Measurements from ENCODE around the gene FHIT.

FHIT gene

DNA sequence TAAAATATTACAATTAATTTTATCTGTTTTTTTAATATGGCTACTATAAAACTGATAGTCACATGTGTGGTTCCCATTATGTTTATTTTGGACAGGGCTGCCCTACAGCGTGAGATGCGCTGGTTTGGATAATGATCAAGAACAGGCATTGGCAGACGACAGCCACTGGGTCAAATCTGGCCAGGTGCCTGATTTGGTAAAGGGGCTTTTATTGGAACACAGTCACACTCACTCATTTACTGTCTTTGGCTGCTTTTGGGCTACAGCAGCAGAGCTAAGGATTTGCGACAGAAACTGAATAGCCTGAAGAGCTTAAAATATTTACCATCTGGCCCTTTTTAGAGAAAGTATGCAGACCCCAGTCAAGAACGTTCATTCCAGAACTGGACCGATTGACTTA, 1477.3 kb downstream of the FHIT start:
- no peak for DNase-seq

DNA sequence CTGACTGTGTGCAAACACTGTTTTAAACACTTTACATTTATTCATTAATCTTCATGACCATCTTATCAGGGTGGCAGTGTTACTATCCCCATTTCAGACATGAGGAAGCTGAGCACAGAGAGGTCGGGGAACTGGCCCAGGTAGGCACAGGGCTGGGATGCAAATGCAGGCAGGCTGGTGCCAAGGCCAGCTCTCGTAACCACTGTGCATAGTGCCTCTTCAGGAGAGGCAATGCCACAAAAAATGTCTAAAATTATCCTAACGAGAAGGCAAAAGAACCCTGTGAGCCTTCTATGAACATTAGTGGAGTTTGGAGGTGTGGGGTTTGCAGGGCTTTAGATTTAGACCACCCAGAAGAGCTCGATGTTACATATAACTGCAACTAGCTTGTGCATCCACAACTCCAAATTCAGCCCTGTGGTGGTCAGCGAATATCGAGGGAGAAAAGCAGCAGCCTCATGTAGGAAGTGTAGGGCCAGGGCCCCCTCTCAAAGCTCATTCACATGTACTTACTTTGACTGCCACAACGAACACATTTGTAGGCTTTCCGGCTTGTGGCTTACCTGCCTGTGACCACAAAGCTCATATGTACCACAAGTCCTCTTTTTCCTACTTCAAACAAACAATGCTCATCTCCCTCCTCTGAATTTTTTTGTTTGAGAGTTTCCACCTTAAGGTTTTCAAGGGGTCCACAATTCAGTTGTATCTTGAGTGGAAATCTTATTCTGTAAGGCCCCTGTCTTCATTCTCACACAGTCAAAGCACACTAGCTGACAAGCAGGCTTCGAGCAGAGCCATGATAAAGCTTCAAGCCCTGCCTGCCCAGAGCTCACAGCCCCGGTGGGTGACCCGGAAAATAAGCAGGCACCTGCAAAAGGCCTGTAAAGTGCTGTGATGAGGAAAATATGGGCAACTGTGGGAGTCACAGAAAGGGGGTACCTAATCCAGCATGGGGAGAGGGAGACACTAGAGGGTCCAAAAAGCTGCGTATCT, 1478.5 kb downstream of the FHIT start:
- DNase-seq: no peak

DNA sequence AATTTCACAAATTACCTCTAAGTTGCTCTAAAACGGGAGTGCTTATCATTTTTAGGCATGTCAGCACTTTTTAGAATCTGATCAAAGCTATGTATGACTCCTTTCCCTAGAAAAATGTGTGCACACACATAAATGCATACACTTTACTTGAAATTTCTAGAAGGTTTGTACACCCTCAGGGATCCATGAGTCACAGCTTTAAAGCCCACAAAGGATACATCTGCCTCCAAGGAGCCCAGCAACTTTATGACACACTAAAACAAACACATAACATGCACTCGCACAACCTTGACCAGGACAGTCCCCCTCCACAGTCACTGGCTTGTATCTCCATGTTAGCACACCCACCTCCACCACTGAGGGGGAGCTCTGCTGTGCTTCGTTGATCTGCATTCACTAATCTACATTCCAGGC, 1479.5 kb downstream of the FHIT start:
- DNase-seq: no peak

DNA sequence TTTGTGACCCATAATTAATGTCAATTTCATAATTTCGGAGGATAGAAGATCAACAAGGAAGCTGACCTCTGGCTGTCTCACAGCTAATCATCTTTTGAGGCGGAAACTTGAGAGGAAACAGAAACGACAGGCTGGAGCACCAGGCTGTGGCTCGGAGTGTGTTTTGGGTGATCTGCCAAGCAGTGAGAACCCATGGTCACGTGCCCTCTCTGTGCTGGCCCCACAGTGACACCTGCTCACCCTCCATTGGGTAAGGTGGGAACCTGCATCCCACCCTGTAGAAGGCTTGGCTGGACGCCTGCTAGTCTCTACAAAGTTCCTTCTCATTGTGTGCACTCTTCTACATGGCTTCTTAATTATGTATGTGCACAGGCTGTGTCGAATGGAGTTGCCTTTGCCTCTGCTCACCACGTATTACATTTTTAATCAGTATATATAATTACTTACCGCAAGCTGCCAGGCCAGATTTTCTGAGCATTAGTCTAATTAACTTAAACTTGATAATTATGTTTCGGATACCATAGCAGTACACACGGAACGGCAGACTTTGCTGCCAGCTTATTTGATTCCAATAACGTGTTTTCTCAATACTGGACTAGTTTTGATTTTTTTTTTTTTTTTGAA, 1482.0 kb downstream of the FHIT start:
- no peak for DNase-seq

DNA sequence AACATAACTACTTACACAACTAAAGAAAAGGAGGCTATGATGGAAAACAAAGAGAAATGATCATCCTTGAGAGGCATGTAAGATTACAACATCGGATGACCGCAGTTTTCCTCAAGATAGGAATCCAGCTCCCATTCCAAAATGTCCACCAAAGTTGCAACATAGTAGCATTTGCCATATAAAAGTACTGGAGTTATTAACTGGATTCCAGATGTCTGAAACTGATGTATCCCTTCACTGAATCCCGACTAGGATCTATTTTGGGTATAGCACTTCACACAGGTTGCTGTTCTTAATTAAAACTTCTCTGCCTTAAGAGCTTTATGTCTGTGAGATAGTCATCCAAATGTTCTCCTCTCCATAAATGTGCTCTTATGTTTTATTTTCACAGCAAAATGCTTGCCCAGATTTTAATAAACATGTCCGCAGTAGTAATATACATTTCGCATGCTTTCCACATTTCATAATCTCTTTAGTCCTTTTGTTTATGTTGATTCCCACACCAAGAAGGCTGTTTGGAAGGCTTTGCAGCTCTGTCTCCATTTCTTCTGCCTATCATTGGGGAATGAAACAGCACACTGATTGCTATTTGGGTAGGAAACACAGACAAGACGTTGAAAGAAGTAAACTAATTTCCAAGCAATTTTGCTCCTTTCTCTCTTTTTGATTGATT, 1484.9 kb downstream of the FHIT start:
- no peak for DNase-seq

DNA sequence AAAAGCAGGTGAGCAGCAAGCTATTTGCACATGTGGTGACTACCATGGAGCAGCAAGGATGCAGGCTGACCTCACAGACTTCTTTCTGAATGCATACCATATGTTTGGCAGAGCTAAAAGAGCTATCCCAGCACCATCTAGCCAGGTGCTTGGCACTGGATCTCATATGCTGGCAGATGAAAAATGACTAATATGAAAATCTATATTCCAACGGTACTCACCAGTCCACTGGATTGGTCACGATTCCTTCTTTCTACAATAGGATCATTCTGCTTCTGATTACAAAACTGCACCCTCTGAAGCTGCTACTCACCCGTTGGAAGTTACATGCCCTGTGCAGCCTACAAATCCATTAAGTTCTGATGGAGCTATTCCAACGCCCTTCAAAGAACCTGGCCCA, 1487.1 kb downstream of the FHIT start:
- DNase-seq: no peak

DNA sequence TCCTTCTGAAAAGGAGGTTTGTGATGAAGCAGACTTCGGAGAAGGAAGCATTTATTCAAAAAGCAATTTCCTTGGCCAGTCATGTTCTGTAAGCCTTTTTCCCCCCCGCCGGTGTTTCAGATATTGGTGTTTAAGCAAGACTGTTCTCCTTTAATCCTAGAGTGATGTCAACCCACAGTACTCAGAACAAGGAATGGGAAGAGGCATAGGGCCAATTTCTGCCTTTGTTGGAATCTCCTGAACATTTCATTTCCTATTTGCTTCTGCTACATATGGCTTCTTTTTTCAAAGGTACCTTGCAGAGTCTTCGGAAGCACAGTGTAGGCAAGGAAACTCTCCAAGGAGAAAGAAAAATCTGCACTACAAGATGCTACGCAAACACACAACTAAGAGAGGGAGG, 1488.3 kb downstream of the FHIT start:
- DNase-seq: no peak

DNA sequence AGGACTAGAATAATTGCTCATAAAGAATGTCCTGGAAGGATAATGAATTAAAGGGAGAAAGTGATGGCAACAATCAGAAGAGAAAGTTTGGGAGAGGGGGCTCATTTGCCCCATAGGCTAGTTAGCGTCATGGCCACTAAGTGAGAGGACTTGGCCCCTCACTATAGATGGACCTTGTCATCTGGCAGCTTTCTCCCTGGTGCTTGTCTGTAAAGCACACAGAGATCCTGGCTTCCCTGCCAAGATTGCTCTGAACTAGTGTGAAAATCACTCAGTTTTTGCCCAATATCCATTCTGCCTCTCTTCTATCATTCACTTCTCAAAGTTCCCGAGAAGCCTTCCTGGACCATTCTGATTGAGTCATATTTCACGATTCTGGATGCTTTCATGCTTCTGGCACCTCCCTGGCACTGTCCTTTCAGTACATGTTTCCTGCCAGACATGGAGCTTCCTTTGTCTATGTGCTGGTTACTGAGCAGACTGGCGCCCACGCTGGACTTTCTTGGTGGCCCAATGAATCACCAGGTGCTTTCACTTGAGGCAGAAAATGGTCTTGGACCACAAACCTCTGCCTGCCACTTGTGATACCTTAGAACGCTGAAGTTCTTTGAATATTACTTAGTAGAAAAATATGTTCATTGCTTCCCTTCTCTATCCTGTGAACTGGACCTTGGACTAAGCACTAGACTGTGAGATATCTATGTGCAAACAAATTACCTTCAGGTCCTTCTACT, 1491.8 kb downstream of the FHIT start:
- no peak for DNase-seq

DNA sequence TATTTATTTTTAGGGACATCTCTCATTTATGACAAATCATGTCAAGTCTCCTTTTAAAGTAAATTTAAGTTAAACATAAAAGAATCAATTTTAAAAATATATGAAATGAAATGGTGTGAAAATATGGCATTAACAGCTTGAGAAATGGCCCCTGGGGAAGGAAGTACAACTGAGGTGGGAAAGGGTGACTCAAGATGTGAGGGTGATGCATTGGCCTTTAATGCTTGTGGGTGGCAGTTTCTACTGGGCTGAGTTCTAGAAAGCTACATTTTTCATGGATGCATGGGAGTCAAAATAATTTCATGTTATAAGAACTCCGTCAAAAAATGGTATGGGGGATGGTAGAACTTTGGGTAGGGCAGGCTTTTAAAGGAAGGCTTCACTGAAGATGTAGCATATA, 1492.6 kb downstream of the FHIT start:
- no peak for DNase-seq

DNA sequence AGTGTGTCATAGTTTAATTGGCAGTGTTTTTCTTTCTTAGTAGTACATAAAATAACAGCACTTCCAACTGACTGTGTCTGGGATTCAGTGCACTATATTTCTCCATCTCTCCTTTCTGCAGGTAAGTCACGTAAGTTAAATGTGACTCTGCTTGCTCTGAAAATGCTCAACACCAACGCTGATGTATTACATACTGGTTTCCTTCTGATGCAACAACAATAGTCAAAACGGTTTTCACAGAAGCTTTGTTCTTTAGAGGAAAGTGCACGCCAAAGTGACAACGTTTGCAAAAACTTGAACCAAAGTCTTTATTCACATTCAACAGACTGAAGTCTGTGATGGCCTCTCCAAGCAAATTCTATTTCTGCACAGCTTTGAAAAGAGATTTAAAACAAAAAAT, 1494.3 kb downstream of the FHIT start:
- no peak for DNase-seq

DNA sequence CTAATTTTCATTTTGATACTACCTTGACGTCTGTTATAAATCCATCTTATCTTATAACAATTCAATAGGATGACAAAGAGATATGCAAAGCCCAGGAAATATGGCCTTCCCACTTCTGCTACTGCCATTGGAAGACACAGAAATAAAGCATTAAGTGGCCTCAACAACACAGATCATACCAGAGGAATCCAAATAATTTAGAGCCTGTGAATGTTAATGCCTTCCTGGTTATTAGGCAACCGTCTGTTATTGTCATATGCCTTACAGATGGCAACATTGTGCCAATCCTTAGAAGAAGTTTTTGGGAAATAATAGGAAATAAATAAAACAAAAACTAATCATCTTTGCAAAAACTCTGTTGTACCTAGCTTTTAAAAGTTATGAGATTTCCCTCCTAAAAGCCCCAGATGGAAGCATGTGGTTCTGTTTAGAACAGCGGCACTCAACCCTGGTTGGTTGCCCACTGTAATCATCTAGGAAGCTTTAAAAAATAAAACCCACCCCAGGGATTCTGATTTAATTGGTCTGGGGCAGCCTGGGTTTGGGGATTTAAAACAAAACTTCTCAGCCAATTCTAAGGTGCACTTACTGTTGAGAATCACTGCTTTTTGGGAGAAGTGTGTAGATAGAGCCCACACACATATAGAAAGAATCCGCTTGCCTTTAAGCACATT, 1496.7 kb downstream of the FHIT start:
- no peak for DNase-seq

DNA sequence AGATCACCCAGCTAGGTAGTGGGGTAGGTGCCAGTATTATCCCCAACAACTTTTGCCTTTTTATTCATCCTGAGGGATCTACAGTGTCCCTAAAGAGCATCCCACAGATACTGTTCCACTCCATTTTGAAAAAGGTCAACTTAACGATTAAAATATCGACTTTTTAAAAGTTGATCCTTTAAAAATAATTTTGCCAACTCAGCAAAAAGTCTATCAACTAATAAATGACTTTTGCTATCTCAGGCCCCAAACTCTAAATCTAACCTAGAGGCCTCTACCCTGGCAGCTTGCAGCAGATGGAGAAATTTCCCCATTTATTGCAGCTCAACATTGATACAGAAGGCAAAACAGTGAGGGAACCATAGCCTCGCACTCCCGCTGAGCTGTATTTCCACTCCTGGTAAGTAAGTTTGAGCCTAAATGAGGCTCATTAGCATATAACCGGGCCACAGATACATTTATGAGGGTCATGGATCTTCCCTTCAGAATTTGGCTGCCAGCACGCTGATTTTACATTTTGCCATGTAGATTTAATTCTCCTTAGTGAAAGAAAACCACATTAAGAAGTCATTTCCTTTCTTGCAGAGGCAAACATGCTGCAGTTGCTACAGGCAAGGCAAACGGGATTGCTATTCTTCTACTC, 1497.3 kb downstream of the FHIT start:
- no peak for DNase-seq

DNA sequence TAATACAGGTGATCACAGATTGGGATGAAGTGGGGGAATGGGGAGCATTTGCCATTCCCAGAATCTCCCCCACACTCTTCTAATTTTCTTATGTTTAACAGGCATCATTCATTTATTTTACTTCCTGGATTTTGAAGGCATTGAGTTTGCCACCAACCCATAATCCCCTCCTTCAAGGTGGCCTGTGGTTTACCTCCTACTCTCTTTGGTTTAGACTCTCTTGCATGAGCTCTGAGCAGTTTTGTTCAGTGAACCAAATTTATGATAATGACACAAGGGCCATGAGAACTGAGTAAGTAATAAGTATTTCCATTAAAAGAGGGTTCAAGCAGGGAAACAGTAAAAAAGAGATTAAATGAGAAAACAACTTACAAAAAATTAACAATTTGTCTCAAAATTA, 1498.3 kb downstream of the FHIT start:
- no peak for DNase-seq

DNA sequence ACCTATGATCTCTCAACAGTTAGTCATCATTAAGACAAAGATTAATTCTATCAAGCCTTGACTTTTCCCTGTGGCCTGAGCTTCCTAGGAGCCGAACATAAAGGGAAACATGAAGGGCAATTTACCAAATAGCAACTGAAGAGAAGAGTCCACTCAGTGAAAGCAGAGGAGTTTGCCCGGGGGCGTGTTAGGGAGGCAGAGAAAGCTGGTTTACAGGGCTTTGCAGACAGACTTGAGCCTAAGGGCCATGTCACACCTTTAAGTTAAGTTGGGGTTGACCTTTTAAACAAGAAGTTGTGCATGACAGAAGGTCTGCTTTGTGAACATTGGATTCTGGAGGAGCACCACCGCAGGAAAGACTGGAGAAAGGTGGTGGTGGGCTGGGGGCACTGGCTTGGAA, 1499.6 kb downstream of the FHIT start:
- DNase-seq: no peak

DNA sequence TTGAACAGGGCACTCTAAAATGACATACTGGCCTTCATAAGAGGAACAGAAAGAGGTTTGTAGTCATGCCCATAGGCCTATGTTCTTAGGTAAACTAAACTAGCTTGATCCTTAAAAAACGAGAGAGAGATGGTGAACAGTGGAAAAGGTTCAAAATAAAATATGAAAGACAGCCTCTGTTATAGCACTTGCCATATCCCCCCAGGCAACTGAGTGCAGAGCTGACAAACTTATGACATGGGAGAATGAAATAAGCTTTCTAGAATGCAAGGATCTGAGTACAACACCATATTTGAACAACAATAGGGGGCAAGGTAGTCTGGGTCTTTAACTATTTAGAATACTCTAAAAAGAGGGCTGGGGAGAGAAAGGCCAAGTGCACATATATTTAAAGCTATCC, 1500.9 kb downstream of the FHIT start:
- DNase-seq: no peak

DNA sequence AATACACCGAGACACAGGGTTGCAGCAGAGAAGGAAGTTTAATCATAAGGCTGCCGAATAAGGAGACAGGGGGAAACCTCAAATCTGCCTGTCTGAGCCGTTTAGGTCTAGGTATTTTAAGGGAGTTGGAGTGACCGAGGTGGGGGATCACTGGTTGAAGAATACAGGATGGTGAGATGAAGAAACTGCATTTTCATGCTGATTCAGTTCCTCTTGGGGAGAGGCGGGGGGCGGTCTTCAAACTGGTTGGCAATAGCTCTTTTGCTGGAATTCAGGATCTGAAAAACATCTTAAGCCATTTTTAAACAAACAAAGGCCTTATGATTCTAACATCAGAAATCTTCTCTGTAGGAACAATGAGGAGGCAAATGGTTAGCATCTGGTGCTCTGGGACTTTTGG, 1502.0 kb downstream of the FHIT start:
- DNase-seq: no peak

DNA sequence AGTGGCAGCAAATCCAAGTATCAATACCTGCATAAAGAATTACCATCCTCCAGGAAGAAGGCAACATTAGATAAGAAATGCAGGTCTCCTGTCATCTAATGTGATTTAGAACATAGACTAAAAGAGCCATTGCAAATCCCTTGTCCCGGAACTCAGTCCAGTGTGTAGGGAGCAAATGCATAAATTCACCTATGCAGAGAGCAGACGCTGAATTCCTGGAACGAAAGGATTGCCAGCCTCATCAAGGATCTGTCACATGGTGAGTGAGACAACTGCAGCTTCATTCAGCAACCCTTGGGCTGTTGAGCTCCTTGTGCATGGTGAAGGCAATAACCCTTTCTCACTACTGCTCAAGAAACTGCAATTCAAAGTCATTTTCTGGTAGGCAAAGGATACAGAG, 1504.7 kb downstream of the FHIT start:
- no peak for DNase-seq

DNA sequence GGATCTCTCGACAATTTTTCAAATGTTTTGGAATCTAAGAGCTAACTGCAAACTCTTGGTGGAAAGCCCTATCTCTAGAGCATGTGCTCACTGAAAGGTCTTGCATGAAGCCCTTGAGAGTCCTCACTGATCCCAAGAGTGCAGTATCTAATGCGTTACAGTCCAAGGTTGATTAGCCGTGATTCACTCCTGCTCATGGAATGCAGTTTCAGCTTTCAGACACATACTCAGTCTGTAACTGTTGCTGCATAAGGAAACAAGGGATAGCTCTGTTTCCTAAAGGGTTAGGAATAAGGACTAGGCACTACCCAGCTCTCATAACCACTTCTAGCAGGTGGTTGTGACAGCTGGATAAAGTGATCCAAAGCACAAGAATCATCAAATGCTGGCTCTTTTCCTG, 1514.0 kb downstream of the FHIT start:
- DNase-seq: no peak

DNA sequence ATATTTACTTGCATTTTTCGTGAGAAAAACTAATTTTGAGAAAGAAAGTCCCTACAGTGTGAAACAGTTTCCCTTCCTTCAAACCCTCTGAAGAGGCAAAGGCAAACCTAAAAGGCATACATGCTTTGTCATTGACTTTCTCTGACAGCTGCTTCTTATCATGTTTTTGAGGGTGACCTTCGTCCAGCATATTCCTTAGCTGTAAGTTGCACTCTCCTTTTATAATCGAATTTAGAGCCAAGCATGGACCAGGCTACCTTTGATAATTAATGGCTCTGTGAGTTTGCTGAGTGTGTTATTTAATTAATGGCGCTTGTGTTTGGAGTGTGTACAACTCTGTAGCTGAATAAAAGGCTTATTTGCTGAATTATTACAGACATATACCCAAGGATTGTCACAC, 1517.2 kb downstream of the FHIT start:
- DNase-seq: no peak

DNA sequence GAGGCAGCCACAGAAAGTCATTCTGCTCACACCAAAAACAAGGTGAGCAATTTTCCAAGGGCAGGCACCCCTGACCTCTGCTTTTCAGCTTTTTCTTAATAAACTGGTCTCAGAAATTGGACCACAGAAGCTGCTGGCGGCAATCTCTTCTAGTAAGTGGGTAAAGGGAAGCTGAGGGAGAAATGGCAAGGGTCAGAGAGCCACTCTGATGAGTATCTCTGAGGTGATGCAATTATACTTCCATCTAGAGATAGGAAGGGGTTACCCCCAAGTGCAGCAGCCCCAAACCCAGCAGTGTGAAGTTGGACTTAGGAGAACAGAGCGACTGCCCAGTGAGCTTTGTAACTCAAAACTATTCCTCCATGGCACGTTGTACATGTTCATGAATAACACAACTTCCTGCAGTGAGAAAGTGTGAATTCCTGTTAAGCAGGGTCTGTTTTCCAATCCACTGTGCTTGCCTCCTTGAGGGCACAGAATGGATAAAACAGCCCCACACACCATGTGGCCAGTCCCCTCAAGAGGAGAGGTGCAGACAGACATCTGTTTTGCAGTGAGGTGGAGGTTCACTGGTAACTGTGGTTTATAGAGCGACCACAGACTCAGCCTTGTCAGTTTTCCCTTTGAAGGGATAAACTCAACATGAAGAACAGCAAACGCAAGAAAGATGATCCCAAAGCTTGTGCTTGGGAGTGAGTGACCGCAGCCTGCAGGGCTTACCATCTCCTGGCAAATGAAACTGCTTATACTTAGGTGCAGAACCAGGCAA, 1518.0 kb downstream of the FHIT start:
- DNase-seq: no peak

DNA sequence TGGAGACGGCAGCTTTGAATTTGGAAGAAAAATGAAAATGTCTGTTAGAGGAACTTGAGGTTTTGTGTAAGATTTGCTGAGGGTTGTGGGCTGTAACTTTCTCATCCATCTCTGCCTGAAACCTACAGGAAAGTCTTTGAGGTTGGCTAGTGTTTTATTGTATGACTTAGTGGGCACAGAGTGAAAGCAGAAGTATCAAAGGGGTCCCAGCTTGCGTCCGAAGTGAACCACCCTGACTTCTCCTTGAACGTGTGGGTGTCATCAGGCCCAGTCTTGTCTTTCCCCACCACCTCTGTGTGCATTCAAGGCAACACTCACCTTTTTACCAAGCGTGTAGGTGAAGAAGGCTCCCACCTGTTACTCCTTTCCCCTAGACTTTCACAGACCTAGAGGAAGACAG, 1519.3 kb downstream of the FHIT start:
- DNase-seq: no peak
